ENCODE results near the gene PROCA1.

PROCA1 gene

GRCh38 chr17:28703552-28704218, 8.0 kb downstream of the PROCA1 start:
- no peak for DNase-seq (ENCODE audit: extremely low read depth, low read depth)
- H3K4me3 ChIP-seq (replicated peaks; ENCODE audit: low read depth, low read length): no peak overlapping the region
- TF ChIP-seq CTCF (IDR thresholded peaks at IDR 0.05; ENCODE audit: low read depth, low read length, missing control alignments): no peak

- H3K4me3 ChIP-seq (replicated peaks; ENCODE audit: low read depth, low read length): no peak overlapping the region
- DNase-seq (ENCODE audit: extremely low read depth, low read depth): no peak
- TF ChIP-seq CTCF (IDR thresholded peaks at IDR 0.05; ENCODE audit: low read depth, low read length, missing control alignments): no peak
Observed at GRCh38 chr17:28702752-28703150, 8.9 kb downstream of the PROCA1 start.

DNA sequence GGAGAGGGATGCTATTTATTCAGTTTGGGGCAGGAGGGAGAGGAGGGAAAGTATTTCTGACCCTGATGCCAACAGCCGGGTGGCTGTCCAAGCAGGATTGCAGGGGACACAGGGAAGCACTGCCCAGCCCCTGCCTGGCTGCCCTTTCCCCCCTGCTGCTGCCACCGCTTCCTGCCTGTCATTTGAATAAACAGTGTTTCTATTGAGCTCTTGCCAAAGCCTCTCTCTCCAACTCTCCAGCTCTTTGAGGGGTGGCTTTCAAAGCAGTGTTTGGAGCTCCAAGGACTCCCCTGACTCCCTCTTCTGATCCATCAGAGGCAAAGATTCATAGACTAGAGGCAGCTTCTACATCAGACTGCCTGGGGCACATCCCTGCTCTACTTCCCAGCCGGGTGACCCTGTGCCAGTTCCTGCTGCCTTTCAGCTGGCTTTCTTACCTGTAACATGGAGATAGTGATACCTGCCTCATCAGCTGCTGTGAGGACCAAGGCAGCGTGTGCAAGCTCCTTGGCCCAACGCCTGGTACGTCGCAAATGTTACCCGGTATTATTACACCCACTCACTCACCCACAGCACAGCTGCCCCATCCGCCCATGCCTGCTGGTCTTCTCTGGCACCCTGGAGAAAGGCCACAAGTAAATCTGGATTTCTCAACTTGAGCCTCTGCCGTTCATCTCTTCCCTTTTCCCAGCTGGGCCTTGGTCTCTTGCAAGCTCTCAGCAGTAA, 9.5 kb downstream of the PROCA1 start:
- no peak for TF ChIP-seq CTCF (IDR thresholded peaks at IDR 0.05; ENCODE audit: low read depth, low read length, missing control alignments)
- H3K4me3 ChIP-seq (replicated peaks; ENCODE audit: low read depth, low read length): no peak overlapping the region
- DNase-seq (ENCODE audit: extremely low read depth, low read depth): no peak

DNA sequence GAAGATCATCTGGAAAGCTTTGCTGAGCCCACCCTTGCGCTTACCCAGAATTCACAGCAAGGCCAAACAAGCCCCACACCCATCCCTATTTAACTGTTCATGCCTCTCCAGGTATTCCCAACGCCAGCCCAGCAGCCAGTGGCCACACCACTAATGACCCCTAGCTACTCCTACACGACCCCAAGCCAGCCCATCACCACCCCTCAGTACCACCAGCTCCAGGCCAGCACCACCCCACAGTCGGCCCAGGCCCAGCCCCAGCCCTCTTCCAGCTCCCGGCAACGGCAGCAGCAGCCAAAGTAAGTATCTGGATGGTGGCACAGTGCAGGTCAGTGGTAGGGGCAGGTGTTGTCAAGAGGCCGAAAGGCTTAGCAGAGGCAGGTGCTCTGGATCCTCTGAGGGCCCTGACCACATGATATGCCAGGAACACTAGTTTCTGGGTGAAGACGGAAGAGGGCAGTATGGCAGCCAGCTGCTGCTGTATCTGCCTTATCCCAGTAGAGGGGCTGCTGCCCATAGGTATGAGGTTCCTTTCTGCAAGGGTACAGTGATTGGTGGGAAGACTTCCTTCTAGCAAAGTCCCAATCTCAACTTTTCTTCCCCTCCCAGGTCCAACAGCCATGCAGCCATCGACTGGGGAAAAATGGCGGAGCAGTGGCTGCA, 10.7 kb downstream of the PROCA1 start:
- no peak for TF ChIP-seq CTCF (IDR thresholded peaks at IDR 0.05; ENCODE audit: low read depth, low read length, missing control alignments)

GRCh38 chr17:28700278-28700677, 11.4 kb downstream of the PROCA1 start:
- no peak overlapping the region for H3K4me3 ChIP-seq (replicated peaks; ENCODE audit: low read depth, low read length)
- no peak for DNase-seq (ENCODE audit: extremely low read depth, low read depth)
- no peak for TF ChIP-seq CTCF (IDR thresholded peaks at IDR 0.05; ENCODE audit: low read depth, low read length, missing control alignments)

More for the DNA sequence above, 10.7 kb downstream of the PROCA1 start:
- no peak for DNase-seq (ENCODE audit: extremely low read depth, low read depth)
- H3K4me3 ChIP-seq (replicated peaks; ENCODE audit: low read depth, low read length): no peak overlapping the region

DNA sequence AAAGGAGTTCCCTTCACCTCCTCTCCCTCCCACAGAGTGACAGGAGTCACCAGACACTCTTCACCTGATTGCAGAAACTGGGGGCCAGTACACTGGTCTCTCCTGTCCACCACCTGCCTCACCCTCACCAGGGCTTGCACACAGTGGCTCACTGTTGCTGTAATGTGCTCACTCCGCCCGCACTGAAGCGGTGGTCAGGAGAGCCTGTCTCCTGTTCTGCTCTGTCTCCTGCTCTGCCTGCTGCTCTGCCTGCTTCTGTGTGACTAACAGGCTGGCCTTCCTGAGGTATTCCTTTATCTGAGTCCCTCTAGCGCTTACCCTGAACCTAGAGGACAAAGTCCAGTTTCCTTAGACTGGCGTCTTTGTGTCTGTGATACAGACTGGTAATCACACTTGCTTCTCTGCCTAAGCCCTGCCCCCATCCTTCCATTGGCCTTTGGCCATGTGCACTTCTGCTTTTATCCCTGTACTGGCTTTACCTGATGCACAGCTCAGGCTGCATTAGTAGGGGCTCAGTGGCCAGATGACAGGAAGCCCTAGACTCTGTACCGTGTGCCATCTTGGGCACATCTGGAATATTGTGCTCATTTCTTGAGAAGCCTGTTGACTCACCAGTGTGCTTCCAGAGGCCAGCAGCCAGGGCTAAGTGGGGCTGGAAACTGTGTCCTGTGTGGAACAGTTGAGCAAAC, 13.3 kb downstream of the PROCA1 start:
- TF ChIP-seq CTCF (IDR thresholded peaks at IDR 0.05; ENCODE audit: low read depth, low read length, missing control alignments): no peak
- no peak for DNase-seq (ENCODE audit: extremely low read depth, low read depth)
- H3K4me3 ChIP-seq (replicated peaks; ENCODE audit: low read depth, low read length): no peak overlapping the region

Data from HFF-Myc (cell line).